Heart left ventricle (tissue), 13 donors: ENCODE measurements around the gene PEAK1.
"Not testable (repeated sequence)": the region's sequence is repeated elsewhere in the genome, so short reads cannot be mapped to it uniquely, and the experiment has no call there.

Experiments
- POLR2A ChIP-seq, 2 donors: fragments of 450-650 bp; IDR thresholded peaks; one replicate each; pipeline ENCODE4 v1.6.1; 2017; ENCODE audit warnings: antibody characterized with exemption in 2 of 2, mild to moderate bottlenecking in 2 of 2, moderate library complexity in 2 of 2
- TF ChIP-seq, protein P1 (sequence below), 12 donors: fragments of 200-600 bp; sonication (generic) in 4 of 12; IDR thresholded peaks; one replicate each; pipeline versions ENCODE4 v1.5.0 to v1.8.0; 2018 to 2022; ENCODE audit warnings: antibody characterized with exemption in 12 of 12, mild to moderate bottlenecking in 5 of 12
- donor health status: ischemic (EF 13 %, LVEDD 7.1; RV severe dilation, severe dysfunction).
- donor health status: DM: no; HTN: yes; CAD: no.
- donor health status: DM: no; HTN: no; CAD: no.
- donor health status: ischemic (EF 25% LVEDD 6.9; RV normal size, moderate dysfunction).
- donor health status: ischemic (EF 25% LVEDD 5.7; RV mildly dilated, moderate dysfunction).
- donor health status: ischemic (EF 35%, LVEDD 5.7; RV mildly dilated, moderate dysfunction).
- donor health status: nonischemic (EF 11% LVEDD 7.7; RV severe dilation, severe dysfunction).
- donor health status: DM: yes; HTN: yes; CAD: no.
- donor health status: PGD.
- donor health status: ischemic (EF 29% LVEDD 5.4; RV normal size, mild dysfunction).
- donor health status: nonischemic (EF 23%, LVEDD 6.1; RV moderate dilation, normal function).

DNA sequence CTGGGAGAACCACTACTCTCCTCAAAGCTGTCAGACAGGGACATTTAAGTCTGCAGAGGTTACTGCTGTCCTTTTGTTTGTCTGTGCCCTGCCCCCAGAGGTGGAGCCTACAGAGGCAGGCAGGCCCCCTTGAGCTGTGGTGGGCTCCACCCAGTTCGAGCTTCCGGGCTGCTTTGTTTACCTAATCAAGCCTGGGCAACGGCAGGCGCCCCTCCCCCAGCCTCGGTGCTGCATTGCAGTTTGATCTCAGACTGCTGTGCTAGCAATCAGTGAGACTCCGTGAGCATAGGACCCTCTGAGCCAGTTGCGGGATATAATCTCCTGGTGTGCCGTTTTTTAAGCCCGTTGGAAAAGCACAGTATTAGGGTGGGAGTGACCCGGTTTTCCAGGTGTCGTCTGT lies 263.9 kb downstream of the PEAK1 start:
- TF ChIP-seq, protein P1, sequence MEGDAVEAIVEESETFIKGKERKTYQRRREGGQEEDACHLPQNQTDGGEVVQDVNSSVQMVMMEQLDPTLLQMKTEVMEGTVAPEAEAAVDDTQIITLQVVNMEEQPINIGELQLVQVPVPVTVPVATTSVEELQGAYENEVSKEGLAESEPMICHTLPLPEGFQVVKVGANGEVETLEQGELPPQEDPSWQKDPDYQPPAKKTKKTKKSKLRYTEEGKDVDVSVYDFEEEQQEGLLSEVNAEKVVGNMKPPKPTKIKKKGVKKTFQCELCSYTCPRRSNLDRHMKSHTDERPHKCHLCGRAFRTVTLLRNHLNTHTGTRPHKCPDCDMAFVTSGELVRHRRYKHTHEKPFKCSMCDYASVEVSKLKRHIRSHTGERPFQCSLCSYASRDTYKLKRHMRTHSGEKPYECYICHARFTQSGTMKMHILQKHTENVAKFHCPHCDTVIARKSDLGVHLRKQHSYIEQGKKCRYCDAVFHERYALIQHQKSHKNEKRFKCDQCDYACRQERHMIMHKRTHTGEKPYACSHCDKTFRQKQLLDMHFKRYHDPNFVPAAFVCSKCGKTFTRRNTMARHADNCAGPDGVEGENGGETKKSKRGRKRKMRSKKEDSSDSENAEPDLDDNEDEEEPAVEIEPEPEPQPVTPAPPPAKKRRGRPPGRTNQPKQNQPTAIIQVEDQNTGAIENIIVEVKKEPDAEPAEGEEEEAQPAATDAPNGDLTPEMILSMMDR (IDR thresholded peaks at IDR 0.05), result not testable (repeated sequence)
- not testable (repeated sequence) for TF ChIP-seq POLR2A (IDR thresholded peaks at IDR 0.05)
